Neural cell (in vitro differentiated cells): ENCODE data around the gene WBP11.

ENCODE experiments used
- EP300 ChIP-seq: fragments of 450-650 bp; conservative IDR thresholded peaks from 2 replicates; pipeline ENCODE4 v1.6.1; 2014; ENCODE audit warnings: antibody characterized with exemption, mild to moderate bottlenecking, moderate library complexity; ENCODE audit not compliant: poor library complexity, severe bottlenecking
- EZH2 ChIP-seq: fragments of 200-600, 300-800 bp; shearing (Covaris generic), sonication (generic); IDR thresholded peaks from 2 replicates; pipeline ENCODE4 v1.6.1; 2014; ENCODE audit warnings: antibody characterized with exemption, low read length, borderline replicate concordance, mild to moderate bottlenecking; ENCODE audit not compliant: insufficient read depth, poor library complexity, severe bottlenecking
- POLR2AphosphoS5 ChIP-seq: IDR thresholded peaks from 2 replicates; pipeline ENCODE4 v1.6.1; 2012
- SMC3 ChIP-seq: fragments of 450-650 bp; conservative IDR thresholded peaks from 2 replicates; pipeline ENCODE4 v1.6.1; 2014; ENCODE audit warnings: antibody characterized with exemption, mild to moderate bottlenecking, moderate library complexity; ENCODE audit not compliant: poor library complexity
- TF ChIP-seq, protein P1 (sequence below): fragments of 450-650 bp; IDR thresholded peaks from 2 replicates; pipeline ENCODE4 v1.5.1; 2014; ENCODE audit warnings: antibody characterized with exemption, mild to moderate bottlenecking, moderate library complexity; ENCODE audit not compliant: poor library complexity, severe bottlenecking

GRCh38 chr12:14839262-14839661 lies 36.0 kb upstream of the WBP11 start:
- TF ChIP-seq, protein P1, sequence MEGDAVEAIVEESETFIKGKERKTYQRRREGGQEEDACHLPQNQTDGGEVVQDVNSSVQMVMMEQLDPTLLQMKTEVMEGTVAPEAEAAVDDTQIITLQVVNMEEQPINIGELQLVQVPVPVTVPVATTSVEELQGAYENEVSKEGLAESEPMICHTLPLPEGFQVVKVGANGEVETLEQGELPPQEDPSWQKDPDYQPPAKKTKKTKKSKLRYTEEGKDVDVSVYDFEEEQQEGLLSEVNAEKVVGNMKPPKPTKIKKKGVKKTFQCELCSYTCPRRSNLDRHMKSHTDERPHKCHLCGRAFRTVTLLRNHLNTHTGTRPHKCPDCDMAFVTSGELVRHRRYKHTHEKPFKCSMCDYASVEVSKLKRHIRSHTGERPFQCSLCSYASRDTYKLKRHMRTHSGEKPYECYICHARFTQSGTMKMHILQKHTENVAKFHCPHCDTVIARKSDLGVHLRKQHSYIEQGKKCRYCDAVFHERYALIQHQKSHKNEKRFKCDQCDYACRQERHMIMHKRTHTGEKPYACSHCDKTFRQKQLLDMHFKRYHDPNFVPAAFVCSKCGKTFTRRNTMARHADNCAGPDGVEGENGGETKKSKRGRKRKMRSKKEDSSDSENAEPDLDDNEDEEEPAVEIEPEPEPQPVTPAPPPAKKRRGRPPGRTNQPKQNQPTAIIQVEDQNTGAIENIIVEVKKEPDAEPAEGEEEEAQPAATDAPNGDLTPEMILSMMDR = no peak
- TF ChIP-seq EZH2 (no peak), POLR2AphosphoS5 (no peak), EP300 (no peak), SMC3 (no peak)
